ENCODE data around the gene GNG13. TPM values are rescaled to one million over a fixed set of nuclear protein-coding genes. Genes with fewer than 3 reads are reported as not detected.
"Not testable (repeated sequence)": the region's sequence is repeated elsewhere in the genome, so short reads cannot be mapped to it uniquely, and the experiment has no call there.

GNG13 gene
- total and polyA plus RNA-seq, 7 donors = not detected

GRCh38 chr16:822909-823297, 22.4 kb upstream of the GNG13 start:
- Histone ChIP-seq H3K4me3 (no peak overlapping the region), H3K27me3 (ENCODE audit: insufficient read depth in 3 of 3, low read length in 2 of 3) (peaks cover 0 to 54% (median 26%) of the 10 kb centered on the region in 3 donors), H3K27ac (no peak overlapping the region), H3K9me3 (no peaks in the 10 kb centered on the region), H3K36me3 (ENCODE audit: insufficient read depth in 1 of 2, low read depth in 1 of 2) (no peaks in the 10 kb centered on the region), H3K4me1 (no peaks in the 10 kb centered on the region)
- intact Hi-C loops (cut with DNase I) = no loop called here
- ATAC-seq (no peak), DNase-seq (no peak)
- 90 to 96% (median 93%) methylated on average over 9 of the region's 9 CpGs for WGBS, 3 donors
- TF ChIP-seq CTCF (IDR thresholded peaks at IDR 0.05) = no peak

- no peak for TF ChIP-seq CTCF (IDR thresholded peaks at IDR 0.05)
Measured at GRCh38 chr16:822174-822908, 21.8 kb upstream of the GNG13 start.

GRCh38 chr16:821751-822150, 21.2 kb upstream of the GNG13 start:
- no peaks in the 10 kb centered on the region for H3K9me3 ChIP-seq
- intact Hi-C loops (cut with DNase I) = no loop called here
- H3K27me3 ChIP-seq (ENCODE audit: insufficient read depth in 3 of 3, low read length in 2 of 3) = peaks cover 0 to 65% (median 22%) of the 10 kb centered on the region in 3 donors
- ATAC-seq = no peak
- no peaks in the 10 kb centered on the region for H3K36me3 ChIP-seq (ENCODE audit: insufficient read depth in 1 of 2, low read depth in 1 of 2)
- TF ChIP-seq CTCF (IDR thresholded peaks at IDR 0.05) = no peak
- no peaks in the 10 kb centered on the region for H3K4me1 ChIP-seq
- 64 to 70% (median 64%) methylated on average over 13 of the region's 13 CpGs for WGBS, 3 donors
- DNase-seq = no peak
- no peak overlapping the region for H3K4me3 ChIP-seq
- H3K27ac ChIP-seq = no peak overlapping the region

More at GRCh38 chr16:822174-822908, 21.8 kb upstream of the GNG13 start:
- H3K27me3 ChIP-seq (ENCODE audit: insufficient read depth in 3 of 3, low read length in 2 of 3) = peaks cover 0 to 59% (median 25%) of the 10 kb centered on the region in 3 donors
- intact Hi-C loops (cut with DNase I) = no loop called here
- DNase-seq (no peak), ATAC-seq (no peak)
- H3K9me3 ChIP-seq = no peaks in the 10 kb centered on the region
- no peak overlapping the region for H3K27ac ChIP-seq
- no peaks in the 10 kb centered on the region for H3K4me1 ChIP-seq
- no peak overlapping the region for H3K4me3 ChIP-seq
- no peaks in the 10 kb centered on the region for H3K36me3 ChIP-seq (ENCODE audit: insufficient read depth in 1 of 2, low read depth in 1 of 2)
- WGBS, 3 donors = 74 to 79% (median 77%) methylated on average over 21 of the region's 21 CpGs

- TF ChIP-seq CTCF (IDR thresholded peaks at IDR 0.05) = no peak
- ATAC-seq = no peak
- no peak overlapping the region for H3K27ac ChIP-seq
- WGBS, 3 donors = 82 to 88% (median 83%) methylated on average over 12 of the region's 12 CpGs
- peaks cover 0 to 71% (median 29%) of the 10 kb centered on the region in 3 donors for H3K27me3 ChIP-seq (ENCODE audit: insufficient read depth in 3 of 3, low read length in 2 of 3)
- no peaks in the 10 kb centered on the region for H3K4me1 ChIP-seq
- no peak for DNase-seq
- no peaks in the 10 kb centered on the region for H3K36me3 ChIP-seq (ENCODE audit: insufficient read depth in 1 of 2, low read depth in 1 of 2)
- H3K4me3 ChIP-seq = no peak overlapping the region
- intact Hi-C loops (cut with DNase I) = no loop called here
- H3K9me3 ChIP-seq = no peaks in the 10 kb centered on the region
Measured at GRCh38 chr16:820748-821147, 20.2 kb upstream of the GNG13 start.

- H3K36me3 ChIP-seq (ENCODE audit: insufficient read depth in 1 of 2, low read depth in 1 of 2); intact Hi-C loops (cut with DNase I); H3K27ac ChIP-seq; H3K9me3 ChIP-seq; ATAC-seq; H3K4me3 ChIP-seq; DNase-seq; H3K4me1 ChIP-seq: not testable (repeated sequence)
- WGBS, 3 donors = 64 to 68% (median 66%) methylated on average over 9 to 10 of the region's 10 CpGs
- peaks cover 0 to 71% (median 29%) of the 10 kb centered on the region in 3 donors for H3K27me3 ChIP-seq (ENCODE audit: insufficient read depth in 3 of 3, low read length in 2 of 3)
Measured at GRCh38 chr16:820044-820408, 19.5 kb upstream of the GNG13 start.

Data from psoas muscle (tissue), 8 donors.